Left ventricle myocardium inferior (tissue), 1 donor: Measurements from ENCODE around the gene ABLIM1. TPM values are rescaled to one million over a fixed set of nuclear protein-coding genes. Genes with fewer than 3 reads are reported as not detected.

ENCODE experiments used
- DNase-seq: peaks from one replicate; pipeline ENCODE4 v3.0.0-alpha.2; 2020
- H3K27ac ChIP-seq: fragments of 200-600 bp; replicated peaks from 2 replicates; pipeline ENCODE4 v1.8.0; 2021
- H3K27me3 ChIP-seq: fragments of 200-600 bp; 2 replicates; pipeline ENCODE4 v1.8.0; 2021; ENCODE audit warnings: low read depth
- H3K36me3 ChIP-seq: fragments of 200-600 bp; 2 replicates; pipeline ENCODE4 v1.8.0; 2021
- H3K4me1 ChIP-seq: fragments of 200-600 bp; 2 replicates; pipeline ENCODE4 v1.8.0; 2021
- H3K4me3 ChIP-seq: fragments of 200-600 bp; 2 replicates; pipeline ENCODE4 v1.8.0; 2021; ENCODE audit warnings: mild to moderate bottlenecking, moderate library complexity
- H3K9me3 ChIP-seq: fragments of 200-600 bp; replicated peaks from 2 replicates; pipeline ENCODE4 v1.8.0; 2021
- CTCF ChIP-seq: fragments of 200-600 bp; IDR thresholded peaks from 2 replicates; pipeline ENCODE4 v1.8.0; 2021; ENCODE audit warnings: antibody characterized with exemption, mild to moderate bottlenecking, borderline replicate concordance
- intact Hi-C: fragments of 100-400 bp; cut with micrococcal nuclease; formaldehyde crosslinking; loops from one replicate; pipeline ENCODE4 v1.11.0; 2022
- long read RNA-seq: library from polyadenylated mRNA; unstranded; transcript quantifications from one replicate; pipeline ENCODE4 v2.0.0, GENCODE V29; 2021
- total RNA-seq: library from RNA; stranded (reverse); fragmentation: NEBNext Ultra II Directional; extraction: Animal tissue kit (Norgen Biotek cat#: 25700); gene quantifications from one replicate; pipeline ENCODE4 v1.2.1, GENCODE V29; 2021
- donor health status: DM: no; HTN: yes; CAD: no; lungs with severe emphysema.

ABLIM1 gene
- total RNA-seq, result 674 TPM
- long read RNA-seq, partial matches to known transcripts, result 36 of 397 reads
- long read RNA-seq, other reads (novel, unspliced or antisense), result 361 of 397 reads

GRCh38 chr10:114658175-114658574, at the start of gene ABLIM1:
ABLIM1 (minus strand) TSS chr10:114658275; CDS start chr10:114658200, 75 bp downstream.
- Histone ChIP-seq H3K9me3 (peaks cover 8% of the 10 kb centered on the region), H3K27me3 (no peaks in the 10 kb centered on the region), H3K27ac (peak within 1 kb of the TSS; percentile 89), H3K36me3 (no peaks in the 10 kb centered on the region), H3K4me1 (peaks cover 100% of the 10 kb centered on the region), H3K4me3 (no peak within 1 kb of the TSS)
- DNase-seq, result no peak
- intact Hi-C loops, result no loop called here
- TF ChIP-seq CTCF, result no peak

GRCh38 chr10:114706458-114707055, 48.5 kb upstream of the ABLIM1 start:
- DNase-seq, result no peak
- no peaks in the 10 kb centered on the region for H3K27me3 ChIP-seq
- H3K27ac ChIP-seq, result peak overlapping the region; percentile 91
- intact Hi-C loops, result loop anchor here (10.0 kb wide), 1 partner anchor 232 kb away; no protein-coding TSS in a partner anchor
- H3K36me3 ChIP-seq, result no peaks in the 10 kb centered on the region
- peaks cover 78% of the 10 kb centered on the region for H3K4me1 ChIP-seq
- H3K4me3 ChIP-seq, result no peak overlapping the region
- TF ChIP-seq CTCF, result no peak
- H3K9me3 ChIP-seq, result peaks cover 2% of the 10 kb centered on the region

- Histone ChIP-seq H3K27ac (peak overlapping the region; percentile 91), H3K4me1 (peaks cover 60% of the 10 kb centered on the region), H3K36me3 (no peaks in the 10 kb centered on the region), H3K9me3 (peaks cover 15% of the 10 kb centered on the region), H3K4me3 (no peak overlapping the region), H3K27me3 (no peaks in the 10 kb centered on the region)
- TF ChIP-seq CTCF, result no peak
- no peak for DNase-seq
- intact Hi-C loops, result loop anchor here (10.0 kb wide), 1 partner anchor 230 kb away; no protein-coding TSS in a partner anchor
These were observed 46.6 kb upstream of the ABLIM1 start for GRCh38 chr10:114704679-114705078.

- H3K27ac ChIP-seq, result peak overlapping the region; percentile 1
- H3K4me1 ChIP-seq, result peaks cover 52% of the 10 kb centered on the region
- peak; percentile 70 for TF ChIP-seq CTCF
- H3K27me3 ChIP-seq, result no peaks in the 10 kb centered on the region
- intact Hi-C loops, result loop anchor here (10.0 kb wide), 1 partner anchor 229 kb away; no protein-coding TSS in a partner anchor
- no peaks in the 10 kb centered on the region for H3K36me3 ChIP-seq
- DNase-seq, result no peak
- peaks cover 15% of the 10 kb centered on the region for H3K9me3 ChIP-seq
- no peak overlapping the region for H3K4me3 ChIP-seq
These were observed 45.5 kb upstream of the ABLIM1 start for GRCh38 chr10:114703377-114704107.

GRCh38 chr10:114698271-114699061, 40.4 kb upstream of the ABLIM1 start:
- H3K9me3 ChIP-seq, result peaks cover 15% of the 10 kb centered on the region
- no peak for TF ChIP-seq CTCF
- no peak for DNase-seq
- H3K4me3 ChIP-seq, result no peak overlapping the region
- intact Hi-C loops, result no loop called here
- H3K4me1 ChIP-seq, result peaks cover 55% of the 10 kb centered on the region
- no peaks in the 10 kb centered on the region for H3K36me3 ChIP-seq
- H3K27ac ChIP-seq, result peak overlapping the region; percentile 87
- H3K27me3 ChIP-seq, result no peaks in the 10 kb centered on the region
